ENCODE measurements around the gene CALML5.

Gene CALML5

DNA sequence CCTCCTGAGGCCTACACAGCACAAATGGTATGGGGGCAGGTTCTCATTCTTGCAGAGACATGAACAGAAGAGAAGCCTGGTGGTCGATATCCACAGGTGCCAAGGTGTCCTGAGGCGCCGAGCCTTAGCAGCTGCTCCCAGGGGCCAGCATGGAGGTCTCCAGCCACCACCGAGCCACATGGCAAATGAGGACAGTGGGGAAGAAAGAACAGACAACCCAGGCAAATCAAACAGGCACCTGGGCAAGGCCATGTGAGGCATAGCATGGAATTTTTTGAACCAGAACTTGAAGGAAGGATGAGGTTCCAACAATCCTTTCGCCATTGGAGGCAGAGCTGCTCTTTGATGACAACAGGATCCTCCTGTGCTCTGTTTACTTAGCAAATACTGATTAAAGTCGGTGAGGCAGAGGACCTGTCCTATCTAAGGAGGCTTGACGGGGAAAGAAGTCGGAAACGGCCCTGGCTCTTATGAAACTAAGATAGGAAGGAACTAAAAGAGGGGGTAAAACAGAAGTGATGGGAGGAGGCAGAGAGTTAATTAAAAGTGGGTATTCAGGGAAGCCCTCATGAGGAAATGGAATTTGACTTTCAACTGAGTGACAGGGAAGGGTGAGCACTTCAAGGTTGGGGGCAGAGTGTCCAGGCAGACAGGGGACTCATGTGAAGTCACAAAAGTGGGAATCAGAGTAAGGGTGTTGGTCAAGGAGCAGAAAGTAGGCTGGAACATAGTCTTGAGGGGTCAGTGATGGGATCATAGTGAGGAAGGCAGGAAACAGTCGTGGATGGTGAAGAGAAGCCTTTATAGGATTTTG lies 16.8 kb upstream of the CALML5 start:
- no peak for DNase-seq (ENCODE audit: low spot score)

DNA sequence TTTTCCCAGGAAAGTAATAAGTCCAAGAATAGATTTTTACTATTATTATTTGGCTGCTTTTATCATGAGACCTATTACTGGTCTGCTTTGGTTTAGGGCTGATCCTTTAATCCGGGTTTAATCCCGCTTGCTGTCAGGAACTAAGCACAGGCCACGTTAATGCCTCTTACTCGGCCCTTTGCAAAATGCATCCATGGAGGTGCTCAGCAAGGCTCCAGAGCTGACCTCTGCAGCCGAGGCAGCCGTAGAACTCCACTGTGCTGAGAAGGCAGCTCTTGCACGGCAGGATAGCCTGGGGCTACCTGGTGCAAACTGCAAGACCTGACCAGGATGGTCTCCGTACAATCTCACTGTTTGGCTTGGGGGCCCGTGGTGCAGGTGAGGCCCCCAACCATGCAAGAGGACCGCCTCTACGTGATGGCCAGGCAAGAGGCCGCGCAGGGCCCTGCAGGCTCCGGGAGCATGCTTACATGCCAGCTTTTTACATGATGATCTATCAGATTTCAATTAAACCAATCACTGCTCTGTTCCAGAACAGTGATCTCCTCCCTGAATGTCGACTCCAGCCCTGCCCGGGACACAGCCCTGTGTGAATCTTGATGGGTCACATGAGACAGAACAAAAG lies 15.0 kb upstream of the CALML5 start:
- DNase-seq (ENCODE audit: low spot score): no peak

DNA sequence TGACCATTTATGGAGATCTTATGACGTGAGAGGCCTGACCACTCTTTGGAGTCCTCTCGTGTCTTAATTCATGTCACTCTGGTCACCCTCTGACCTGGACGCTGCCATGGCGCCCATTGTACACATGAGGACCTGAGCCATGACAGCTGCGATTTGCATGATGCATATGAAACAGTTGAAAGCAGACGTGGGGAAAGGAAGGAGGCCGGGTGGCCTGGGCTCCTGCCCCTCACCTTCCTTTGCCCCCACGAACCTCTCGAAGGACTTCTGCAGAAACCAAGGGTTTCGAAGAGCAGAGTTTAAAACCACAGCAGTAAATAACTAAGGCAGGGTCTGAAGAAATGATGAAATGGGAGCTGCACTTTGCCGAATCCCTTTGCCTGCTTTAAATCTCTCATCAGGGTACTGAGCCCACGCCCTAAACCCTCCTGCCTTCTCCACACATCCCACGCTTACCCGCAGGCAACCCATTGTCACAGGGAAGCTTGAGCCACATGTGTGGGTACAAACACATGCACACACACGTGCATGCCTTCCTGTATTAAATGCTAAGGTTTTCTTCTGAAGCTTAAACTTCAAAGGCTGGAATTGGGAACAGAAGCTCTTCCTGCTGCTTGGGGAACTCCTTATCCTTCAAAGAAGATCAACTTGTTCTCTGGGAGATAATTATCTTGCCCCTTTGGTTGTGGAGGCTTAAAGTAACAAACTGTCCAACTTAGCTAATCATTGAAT lies 13.7 kb upstream of the CALML5 start:
- no peak for DNase-seq (ENCODE audit: low spot score)

DNA sequence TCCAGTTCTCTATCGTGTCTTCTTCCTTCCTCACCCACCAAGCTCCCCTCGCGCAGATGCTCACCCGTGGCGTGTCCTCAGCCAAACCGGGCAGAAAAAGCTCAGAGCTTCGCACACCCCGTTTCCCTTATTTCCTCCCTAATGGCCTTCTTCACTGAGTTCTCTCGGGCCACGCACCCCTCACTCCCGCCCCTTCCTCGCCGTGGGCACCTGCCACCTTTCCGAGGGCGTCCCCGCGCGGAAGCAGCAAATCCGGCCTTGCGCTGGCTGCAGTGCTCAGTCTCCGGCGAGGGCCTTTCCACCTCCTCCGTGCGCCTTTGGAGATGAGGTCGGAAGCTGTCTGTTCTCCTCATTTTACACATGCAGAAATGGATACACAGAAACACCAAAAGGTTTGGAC lies 13.0 kb upstream of the CALML5 start:
- DNase-seq (ENCODE audit: low spot score): no peak

DNA sequence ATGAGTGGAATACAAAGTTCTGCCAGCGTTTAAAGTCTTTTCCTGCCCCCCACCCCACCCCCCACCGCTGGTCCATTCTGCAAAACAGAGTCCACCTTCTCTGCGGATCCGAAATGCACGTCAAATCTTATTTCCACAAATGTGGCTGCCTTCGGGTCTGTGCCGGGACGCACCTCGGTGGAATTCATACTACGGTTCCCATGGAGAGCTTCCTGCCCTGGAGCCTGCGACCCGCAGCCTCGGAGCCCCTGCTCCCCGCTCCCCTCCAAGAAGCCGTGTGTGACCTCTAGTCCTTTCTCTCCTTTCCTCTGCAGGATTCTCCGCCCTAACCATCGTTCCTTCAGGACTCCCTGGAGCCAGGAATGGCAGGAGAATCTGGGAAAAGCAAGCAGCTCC lies 12.5 kb upstream of the CALML5 start:
- no peak for DNase-seq (ENCODE audit: low spot score)

DNA sequence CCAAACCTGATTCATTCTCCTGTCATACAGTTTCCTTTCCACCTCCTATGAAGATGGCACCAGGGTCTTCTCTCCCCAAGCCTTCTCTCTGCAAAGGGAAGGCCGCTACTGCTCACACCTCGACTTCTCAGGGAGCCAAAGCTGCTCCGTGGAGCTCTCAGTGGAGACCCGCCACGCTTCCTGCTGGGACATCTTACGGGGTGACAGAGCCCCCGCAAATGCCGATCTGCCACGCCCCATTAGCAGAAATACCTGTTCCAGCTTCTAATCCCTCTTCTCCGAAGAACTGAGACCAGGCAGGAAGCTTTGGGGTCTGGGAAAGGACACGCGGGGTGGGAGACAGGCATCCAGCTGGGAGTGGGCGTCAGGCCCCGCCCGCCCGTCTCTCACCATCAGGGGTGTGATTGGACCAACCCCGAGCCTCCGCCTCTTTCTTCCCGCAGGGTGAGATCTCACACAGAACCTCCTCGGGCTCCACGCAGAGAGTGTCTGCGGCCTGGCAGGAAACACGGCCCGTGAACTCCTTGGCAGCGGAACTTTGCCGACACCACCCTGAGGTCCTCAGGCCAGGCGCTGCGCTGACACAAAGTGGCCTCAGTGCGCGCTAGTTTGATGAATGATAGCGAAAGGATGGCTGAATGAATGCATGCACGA lies 12.0 kb upstream of the CALML5 start:
- DNase-seq (ENCODE audit: low spot score): no peak

DNA sequence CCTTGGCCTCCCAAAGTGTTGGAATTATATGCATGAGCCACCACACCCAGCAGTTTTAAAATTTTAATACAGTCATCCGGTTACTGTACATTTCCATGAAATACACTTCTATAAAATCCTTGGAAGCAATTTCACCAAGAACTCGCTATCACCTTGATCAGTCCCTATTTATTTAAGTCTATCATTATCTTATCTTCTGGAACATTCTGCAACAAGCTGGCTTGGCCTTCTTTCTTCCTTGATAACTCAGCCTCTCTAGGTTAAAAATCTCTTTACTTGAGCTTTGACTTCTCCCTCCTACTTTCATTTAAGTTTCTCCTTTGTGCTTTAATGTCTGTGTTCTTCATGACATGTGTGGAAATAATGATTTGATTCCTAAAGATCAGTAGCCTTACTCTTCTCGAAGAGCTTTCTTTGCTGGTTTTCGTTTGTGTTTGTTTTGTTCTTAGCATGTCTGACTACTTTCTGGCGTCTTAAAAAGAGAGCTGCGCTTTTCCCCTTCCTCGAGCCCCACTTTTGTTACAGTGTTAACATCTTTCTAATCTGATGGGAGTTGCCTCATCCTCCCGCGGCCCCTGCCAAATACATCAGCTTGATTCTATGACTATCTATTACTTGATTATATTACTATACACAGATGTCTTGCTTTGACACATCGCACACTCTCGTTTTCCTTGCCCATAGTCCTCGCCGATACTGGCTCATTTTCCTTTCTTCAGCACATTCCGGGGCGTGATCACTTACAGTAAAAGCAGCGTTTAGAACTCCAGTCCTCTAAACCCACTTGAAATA lies 11.1 kb upstream of the CALML5 start:
- DNase-seq (ENCODE audit: low spot score): no peak

DNA sequence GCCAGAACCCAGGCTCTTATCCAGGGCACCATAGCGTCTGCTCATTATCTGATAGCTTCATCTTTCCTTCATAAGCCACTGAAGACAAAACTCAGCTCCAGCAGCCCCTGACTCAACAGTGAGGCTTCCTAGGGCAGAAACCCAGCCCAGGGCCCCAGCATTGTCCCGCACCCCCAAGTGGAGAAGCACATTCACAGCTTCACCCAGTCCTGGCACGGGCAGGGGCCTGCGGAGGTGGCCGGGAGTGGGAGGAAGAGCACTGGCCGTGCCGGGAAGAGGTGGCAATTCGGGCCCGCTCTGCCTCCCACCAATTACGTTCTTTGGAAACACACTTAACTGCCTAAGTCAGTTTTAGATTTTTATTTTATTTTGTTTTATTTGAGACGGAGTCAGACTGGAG lies 10.3 kb upstream of the CALML5 start:
- DNase-seq (ENCODE audit: low spot score): no peak

DNA sequence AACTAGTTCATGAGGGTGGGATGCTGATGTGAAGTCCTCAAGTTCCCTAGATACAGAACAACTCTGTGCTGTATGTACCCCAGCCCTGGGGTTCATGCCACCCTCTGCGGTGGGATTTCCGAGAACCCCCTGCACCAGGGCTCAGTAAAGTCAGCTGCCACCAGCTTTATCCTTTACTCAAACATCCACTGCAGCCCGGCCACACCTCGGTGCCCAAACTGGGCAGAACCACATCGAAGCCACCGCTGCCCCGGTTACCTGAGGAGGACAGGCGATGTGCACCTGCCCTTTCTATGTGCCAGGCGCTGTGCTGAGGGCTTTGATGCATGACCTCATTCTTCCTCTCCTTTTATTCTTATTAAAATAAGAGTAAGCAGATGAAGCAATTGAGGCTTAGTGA lies 9.9 kb upstream of the CALML5 start:
- DNase-seq (ENCODE audit: low spot score): no peak

DNA sequence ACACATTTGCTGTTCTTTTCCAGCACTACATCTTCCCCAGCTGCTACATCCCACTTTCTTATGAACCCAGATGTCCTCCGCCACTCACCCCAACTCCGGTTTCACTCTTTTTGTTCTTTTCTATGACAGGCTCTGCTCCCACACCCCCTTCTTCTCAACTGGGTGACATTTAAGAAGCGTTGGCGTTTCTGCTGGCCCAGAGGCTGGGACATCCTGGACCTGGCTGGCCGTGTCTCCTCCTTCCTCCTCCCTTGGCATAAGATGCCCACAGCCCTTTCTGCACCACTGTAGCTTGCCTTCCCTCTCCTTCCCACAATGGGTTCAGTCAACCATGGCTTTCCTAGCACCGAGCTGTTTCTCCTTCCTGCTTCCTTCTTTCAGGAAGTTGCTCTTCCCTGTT lies 9.4 kb upstream of the CALML5 start:
- no peak for DNase-seq (ENCODE audit: low spot score)

DNA sequence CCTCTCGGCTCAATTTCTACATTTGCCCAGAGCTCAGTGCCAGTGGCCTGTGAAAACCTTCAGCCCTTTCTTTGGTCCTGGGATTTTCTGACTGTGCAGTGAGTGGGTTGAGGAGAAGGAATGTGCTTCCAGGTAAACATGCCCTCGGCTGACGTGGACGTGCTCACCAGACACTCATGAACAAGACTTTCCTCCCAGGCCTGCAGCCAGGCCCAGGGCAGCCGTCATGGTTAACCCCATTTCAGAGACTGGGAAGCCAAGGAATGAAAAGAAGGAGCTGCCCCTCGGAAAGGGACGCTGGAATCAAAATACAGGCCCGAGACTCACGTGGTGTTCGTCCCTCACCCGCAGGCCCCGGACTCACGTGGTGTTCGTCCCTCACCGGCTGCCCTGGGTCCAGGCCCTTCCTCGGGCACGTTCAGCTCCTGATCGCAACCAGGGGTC lies 8.8 kb upstream of the CALML5 start:
- DNase-seq (ENCODE audit: low spot score): no peak

DNA sequence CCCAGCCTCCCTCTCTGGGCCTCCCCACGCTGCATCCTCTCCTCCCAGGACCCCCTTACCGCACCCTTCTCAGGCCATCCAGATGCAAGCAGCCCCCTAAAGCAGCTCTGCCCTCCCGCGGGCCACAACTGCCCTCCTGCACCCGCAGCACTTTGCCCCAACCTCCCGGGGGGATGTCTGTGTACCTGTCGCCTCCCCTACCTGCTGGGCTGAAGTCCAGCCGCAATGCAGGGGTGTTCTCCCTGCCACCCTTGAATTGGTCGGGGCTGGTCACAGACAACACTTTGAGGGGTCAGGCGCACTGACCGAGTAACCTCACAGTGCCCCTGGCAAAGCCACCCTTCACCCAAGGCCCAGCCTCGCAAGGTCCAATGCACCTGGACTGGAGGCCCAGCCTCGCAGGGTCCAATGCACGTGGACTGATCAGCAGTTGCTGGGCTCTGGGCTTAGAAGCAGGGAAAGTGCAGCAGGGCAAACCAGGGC lies 8.3 kb upstream of the CALML5 start:
- no peak for DNase-seq (ENCODE audit: low spot score)

DNA sequence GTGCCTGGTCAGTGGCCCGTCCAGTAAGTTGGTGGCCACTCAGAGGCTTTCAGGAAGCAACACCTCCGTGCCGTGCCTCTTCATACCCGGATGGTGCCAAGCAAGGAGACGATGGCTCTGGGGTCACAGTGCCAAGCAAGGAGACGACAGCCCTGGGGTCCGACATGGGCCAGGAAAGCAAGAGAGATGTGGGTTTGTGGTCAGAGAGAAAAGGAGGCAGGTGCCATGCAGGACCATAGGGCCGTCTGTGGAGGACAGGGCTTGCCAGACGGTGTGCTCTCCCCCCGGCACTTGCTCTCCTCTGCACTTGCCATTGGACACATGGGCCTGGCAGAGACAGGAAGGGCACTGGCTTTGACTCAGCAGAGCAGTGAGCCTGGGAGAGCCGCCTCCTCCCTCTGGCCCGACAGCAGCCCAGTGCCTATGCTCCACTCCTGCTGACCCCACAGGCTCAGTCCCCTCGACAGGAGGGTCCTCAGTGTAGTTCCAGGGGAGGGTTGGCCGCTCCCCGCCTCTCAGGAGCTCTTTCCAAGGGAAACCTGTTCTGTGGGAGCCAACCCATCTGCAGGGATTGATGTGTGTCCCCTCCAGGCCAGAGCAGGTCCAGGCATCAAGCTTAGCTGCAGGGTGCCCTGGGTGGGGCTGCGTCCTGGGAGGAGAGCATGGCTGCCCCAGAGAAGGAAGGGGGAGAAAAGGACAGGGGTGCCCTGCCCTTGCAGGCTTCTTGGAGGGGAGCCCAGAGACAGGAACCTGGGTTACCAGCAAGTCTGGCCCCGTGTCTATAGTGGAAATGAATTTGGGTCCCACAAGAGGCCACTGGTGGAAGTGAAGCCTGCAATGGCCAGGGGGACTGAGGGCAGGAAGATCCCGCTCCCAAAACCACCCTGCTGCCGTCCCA lies 7.6 kb upstream of the CALML5 start:
- DNase-seq (ENCODE audit: low spot score): no peak

DNA sequence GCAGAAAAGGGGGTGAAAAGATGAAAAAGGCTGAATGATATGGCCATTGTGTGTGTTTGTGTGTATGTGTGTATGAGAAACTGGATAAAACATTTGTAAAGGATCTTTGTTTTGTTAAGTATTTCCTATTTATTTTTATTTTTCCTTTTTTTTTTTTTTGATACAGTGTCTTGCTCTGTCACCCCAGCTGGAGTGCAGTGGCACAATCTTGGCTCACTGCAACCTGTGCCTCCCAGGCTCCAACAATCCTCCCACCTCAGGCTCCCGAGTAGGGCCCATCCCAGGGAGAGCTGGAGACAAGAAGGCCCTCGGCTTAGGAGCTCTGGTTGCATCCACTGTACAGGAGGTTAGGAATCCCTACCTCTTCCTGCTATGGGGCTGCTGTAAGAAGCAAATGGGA lies 6.9 kb upstream of the CALML5 start:
- DNase-seq (ENCODE audit: low spot score): no peak

DNA sequence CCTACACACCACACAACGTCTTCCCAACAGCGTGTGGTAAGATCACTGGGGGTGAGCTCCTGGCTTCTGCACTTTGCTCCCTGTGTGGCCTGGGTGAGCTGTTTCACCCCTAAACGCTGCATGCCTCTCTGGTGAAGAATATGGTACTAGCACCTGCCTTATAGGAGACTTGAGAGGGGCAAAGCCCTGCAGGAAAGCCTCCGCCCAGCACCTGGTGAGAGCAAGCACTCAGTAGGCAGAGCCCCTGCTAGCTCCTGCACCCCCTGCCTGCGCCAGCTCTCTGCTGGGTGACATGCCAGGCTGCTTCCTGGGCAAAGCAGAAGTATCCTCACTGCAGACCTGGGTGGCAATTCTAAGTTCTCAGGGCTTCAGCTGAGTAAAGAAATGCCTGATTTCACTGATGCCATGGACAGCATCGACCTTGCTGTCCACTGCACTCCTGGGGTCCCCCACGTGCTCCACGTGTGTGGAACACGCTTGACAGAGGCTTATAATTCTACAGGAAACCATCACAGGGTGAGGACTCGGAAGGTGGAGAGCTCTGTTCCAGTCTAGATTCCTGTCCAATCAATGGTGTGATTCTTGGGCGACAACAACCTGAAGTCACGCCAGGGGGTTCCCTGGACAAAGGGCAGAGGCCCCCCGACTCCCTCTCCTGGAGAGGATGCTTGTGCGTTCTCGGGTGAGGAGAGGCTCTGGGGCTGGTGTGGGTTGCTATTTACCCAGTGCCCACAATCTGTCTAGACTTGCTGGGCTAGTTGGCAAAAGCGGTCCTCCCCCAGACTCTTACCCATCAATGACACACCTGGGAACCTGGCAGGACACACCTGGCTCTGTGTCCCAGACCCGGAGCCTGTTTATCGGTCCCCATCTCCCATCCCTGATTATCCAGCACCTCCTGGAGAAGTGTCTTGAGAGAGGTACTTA lies 5.0 kb upstream of the CALML5 start:
- no peak for DNase-seq (ENCODE audit: low spot score)

DNA sequence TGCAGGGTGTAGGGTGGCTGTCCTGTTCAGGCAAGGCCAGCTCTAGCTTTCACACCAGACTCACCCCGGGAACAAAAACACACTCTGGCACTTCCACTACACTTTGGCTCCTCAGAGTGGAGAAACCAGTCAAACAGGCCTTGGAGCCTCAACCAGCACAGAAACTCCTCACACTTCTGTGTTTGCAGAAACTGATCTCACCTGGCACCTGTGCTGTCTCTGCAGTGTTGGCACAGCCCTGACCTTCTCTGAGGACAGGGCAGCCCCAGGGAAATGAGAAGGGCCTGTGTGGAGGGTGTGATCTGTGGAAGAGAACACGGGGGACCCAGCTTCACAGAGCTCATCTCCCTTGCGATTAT lies 4.1 kb upstream of the CALML5 start:
- no peak for DNase-seq (ENCODE audit: low spot score)

DNA sequence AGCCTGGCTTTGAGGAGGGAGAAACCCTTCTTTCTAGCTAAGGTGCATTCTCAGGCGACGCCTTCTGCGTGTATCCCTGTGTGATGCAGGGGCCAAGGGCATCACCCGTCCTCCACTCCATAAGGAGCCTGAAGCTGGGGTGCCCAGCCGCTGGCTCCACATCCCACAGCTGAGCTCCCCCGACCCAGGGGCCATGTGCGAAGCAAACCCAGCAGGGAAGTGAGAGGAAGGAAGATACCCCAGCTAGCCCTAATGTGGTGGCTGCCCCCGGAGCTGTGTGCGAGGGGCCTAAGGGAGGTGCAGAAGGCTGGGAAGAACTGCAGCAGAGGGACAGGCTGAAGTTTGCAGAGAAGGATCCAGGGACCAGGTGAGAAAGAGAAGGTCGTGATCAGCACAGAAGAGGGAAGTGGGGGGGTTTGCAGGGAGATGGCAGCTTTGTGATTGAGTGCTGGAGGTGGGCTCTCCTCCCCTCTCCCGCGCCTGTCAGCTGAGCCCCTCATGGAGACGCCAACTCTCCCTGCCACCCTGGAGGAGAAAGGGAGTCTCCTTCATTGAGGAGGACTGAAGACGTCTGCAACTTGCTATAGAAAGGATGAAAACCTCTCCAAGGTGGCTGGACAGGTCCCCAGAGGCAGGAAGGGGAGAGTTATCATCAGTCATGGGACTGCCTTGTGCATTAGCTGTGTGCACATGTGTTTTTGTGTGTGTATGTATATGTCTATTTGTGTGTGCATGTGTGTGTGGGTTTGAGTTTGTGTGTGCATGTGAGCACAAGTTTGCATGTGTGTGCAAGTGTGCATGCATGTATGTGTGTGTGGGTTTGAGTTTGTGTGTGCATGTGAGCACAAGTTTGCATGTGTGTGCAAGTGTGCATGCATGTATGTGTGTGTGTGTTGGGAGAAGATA lies 3.5 kb upstream of the CALML5 start:
- DNase-seq (ENCODE audit: low spot score): no peak

DNA sequence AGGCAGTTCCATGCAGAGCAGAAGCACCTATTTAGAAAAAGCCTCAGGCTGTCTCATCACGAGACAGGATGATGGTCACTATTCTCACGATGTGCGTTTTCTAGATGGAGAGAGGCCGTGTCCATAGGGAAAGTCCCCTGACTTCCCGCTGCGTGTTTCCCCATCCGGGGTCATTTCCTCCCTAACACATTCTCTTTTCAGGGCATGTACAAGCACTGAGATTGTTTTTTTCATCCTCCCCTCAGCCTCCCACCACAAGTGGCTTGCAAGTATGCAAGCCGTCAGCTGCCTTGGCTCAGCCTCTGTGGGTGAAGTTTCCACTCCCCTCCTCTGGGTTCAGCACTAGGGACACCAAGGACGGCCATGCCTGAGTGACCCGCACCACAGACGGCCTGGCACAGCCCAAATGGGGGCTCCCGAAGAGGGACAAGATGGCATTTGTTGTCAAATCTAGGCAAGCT lies 2.7 kb upstream of the CALML5 start:
- DNase-seq (ENCODE audit: low spot score): no peak
